Activated gamma-delta T cell treated with Interleukin-2 at 50 U/mL for 16 hours (primary cell): ENCODE results near the gene LPAR6.
"Not testable (repeated sequence)": the region's sequence is repeated elsewhere in the genome, so short reads cannot be mapped to it uniquely, and the experiment has no call there.

ENCODE experiments used
- DNase-seq: peaks from one replicate; pipeline ENCODE4 v3.0.0-alpha.2; 2020

Gene LPAR6, protein sequence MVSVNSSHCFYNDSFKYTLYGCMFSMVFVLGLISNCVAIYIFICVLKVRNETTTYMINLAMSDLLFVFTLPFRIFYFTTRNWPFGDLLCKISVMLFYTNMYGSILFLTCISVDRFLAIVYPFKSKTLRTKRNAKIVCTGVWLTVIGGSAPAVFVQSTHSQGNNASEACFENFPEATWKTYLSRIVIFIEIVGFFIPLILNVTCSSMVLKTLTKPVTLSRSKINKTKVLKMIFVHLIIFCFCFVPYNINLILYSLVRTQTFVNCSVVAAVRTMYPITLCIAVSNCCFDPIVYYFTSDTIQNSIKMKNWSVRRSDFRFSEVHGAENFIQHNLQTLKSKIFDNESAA

DNA sequence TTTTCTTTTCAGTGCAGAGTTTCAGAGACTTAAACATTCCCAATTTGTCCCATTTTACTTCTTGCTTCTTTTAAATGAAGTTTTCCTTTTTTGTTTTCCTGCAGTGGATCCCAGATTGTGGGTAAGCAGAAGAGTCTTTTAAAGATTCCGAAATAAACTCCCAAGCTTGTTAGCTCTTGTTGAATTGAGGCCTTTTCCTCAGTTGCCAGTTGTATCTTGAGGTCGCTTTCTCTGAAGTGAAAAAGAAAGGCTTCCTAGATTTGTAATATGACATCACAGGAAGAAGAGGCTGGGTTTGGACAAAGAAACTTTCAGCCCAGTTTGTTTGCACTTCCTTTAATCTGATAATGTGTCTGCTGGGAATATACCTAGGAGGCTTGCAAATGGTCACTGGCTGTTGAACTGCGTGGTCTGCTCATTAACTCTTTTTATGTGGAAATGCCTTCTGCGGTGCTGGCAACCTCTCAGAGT lies at the start of gene LPAR6:
TSS of gene LPAR6 (minus strand) at position 233 of the 471 bp plus-strand sequence. CDS start 690 bp downstream, outside the sequence.
- DNase-seq, result no peak

DNA sequence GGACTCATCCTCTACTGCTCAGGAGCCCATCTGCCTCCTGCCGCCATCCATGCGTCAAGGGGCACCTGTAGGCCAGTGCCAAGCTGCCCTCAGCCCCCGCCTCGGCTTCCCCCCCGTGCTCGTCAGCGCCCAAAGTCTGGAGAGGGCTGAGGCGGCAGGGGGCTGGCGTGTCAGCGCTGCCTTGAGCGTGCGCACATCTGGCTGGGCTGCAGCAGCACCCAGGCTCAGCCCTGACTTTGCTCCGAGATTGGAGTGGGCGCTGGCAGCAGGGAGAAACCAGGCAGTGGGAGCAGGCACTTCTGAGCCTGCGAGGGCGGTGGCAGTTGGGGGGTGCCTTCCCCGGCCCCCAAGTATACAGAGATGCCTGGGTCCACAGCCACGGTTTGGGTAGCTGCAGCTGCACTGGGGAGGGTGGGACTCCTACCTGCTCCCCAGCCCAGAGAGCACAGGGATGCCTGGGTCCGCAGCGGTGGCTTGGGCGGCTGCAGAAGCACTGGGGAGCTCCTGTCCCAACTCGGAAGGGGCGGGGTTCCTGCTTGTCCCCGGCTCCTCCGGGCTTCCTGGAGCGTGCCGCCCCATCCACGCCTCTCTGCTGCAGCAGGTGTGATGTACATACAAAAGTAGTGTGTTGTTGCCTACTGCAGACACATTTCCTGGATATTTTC lies 44.8 kb upstream of the LPAR6 start:
- no peak for DNase-seq

DNA sequence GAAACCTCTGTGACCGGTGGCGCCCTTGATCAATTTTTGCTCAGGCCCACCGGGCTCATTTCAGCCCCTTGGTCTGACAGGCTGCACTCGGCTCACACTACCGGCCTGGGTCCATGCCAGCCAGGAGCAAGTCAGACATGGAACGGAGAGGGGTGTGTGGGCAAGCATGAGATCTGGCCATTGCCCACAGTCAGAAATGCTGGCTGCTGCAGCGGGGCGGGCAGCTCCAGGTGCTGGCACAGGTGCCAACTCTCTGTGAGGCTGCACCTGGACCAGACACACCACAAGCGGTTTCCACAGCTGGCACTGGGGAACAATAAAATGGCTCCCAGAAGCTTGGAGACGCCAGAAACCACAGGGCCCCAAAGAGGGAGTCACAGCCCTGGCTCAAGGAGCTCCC lies 43.6 kb upstream of the LPAR6 start:
- DNase-seq, result no peak

DNA sequence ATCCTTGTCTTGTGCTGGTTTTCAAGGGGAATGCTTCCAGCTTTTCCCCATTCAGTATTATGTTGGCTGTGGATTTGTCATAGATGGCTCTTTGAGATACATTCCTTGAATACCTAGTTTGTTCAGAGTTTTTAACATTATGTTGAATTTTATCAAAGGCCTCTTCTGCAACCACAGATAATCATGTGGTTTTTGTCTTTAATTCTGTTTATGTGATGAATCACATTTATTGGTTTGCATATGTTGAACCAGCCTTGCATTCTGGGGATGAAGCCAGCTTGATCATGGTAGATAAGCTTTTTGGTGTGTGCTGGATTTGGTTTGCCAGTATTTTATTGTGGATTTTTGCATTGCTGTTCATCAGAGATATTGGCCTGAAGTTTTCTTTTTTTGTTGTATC lies 38.3 kb upstream of the LPAR6 start:
- DNase-seq, result not testable (repeated sequence)

DNA sequence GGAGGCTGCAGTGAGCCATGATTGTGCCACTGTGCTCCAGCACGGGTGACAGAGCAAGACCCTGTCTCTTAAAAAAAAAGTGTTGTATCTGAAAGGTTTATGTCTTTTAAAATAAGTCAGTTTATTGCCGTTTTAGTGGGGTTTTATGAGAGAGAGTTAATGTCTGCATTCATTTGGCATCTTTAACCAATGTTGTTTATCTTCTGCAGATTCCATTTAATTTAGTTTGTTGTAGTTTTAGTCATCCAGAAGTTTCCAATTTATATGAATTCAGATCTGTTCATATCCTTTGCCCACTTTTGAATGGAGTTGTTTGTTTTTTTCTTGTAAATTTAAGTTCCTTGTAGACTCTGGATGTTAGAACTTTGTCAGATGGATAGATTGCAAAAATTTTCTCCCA lies 36.7 kb upstream of the LPAR6 start:
- no peak for DNase-seq

DNA sequence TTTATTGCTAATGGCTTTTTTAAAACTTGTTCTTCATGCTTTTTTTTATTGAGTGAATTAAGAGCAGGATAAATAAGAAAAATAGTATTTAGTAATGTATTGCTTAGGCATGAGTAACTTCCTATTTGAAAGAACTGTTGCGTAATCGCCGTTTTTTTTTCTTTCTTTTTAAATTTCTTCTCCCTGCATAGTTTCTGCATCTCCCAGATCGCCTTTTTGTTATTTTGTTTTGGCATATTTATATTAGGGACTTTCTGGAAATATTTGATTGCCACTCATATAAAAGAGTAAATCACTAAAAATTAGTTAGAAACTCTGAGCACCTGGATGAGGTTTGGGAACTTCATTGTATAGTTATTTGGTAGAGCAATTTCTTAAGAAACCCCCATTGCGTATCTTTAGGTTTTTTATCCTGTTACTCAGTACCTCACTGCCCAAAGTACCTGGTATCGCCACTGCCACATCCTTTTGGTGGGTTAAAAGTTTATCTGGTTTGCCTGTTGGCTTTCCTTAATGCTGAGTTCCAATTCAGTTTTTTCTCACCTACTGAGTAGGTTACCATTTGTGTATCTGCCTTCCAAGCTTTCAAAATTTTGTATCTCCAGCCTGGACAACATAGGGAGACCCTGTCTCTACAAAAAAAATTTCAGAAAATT lies 36.2 kb upstream of the LPAR6 start:
- no peak for DNase-seq

DNA sequence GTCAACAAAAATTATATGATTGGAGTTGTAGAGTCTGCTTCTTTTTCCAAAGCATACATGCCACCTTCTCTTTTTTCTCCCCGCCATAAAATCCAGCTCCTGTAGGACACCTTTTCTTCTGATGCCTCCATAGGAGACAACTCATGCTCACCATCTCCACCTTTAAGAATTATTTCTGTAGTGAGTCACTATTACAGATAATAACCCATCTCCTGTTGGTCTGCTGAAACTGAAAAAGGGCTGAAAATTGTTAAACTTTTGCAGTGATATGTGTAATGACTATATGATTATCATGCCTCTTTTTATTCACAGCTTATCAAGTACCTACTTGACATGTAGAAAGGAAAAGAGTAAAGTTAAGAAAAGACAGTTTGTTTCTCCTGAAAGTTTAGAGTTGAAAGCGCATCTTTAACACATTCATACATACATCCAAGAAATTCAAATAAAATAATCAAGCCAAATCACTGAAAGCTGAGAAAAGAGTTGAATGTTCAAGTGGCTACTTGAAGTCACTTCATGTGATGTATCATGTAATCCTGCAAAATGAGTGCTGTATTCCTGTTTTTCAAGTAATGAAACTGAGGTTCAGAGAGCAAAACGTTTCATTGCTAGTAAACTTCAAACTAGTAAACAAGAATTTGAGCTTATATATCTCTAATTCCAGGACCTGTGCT lies 35.5 kb upstream of the LPAR6 start:
- no peak for DNase-seq

DNA sequence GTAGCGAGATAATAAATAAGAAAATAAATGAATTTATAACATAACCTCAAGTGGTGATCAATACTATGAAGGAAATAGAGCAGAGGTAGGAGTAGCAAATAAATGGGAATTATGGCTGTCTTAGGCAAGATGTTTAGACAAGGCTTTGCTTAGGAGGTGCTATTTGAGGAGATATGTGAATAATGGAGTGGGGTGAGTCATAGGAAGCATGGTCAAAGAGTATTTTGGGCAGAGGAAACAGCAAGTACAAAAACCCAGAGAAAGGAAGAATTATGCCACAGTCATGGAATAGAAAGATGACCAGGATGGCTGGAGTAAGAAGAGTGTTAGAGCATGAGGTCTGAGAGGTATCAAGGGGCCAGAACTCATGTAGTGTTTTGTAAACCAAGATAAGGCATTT lies 33.6 kb upstream of the LPAR6 start:
- DNase-seq, result no peak

DNA sequence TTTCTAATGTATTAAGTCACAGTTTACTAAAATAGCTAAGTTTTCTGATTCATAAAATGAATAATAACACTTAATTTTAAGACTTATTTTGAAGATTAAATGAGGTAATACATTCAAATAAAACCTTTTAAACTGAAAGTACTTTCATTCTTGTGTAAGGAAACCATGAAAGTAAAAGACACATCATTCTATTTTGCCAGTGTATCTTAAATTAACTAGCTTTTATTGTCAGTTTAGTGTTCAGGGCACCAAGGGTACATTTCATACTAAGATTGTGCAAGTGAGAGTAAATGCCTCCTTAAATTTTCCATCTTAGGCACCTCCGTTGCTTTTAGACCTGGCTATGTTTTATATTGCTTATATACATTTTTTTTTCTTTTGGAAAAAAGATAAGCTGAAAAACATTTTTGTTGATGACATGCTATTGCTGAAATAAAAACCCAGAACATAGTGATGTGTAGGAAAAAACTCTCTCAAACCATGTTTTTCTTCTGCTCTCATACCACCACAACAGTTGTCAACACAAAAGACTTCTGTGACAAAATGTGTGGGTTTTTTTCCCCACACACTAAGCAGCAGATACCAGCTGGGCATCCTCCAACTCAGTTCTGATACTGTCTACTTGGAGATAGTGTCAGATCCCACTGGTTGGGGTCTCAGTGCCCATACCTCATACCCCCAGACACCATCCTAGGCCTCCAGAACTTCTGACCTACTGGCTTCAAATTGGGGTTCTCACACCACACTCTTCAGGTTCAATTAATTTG lies 30.7 kb upstream of the LPAR6 start:
- no peak for DNase-seq

DNA sequence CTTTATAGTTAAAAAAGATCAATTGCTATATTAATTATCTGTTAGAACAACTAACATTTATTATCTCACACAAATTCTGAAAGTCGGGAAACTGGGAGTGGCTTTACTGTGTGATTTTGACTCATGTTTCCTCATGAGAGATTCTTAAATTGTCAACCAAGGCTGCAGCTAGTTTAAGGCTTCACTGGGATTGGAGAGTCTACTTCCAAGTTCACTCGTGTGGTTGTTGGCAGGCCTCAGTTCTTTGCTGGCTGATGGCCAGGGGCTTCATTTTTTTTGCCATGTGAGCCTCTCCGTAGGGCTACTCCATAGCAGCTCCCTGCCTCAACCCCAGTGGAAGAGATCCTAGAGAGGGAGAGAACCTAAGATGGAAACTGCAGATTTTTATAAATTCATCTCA lies 24.5 kb upstream of the LPAR6 start:
- no peak for DNase-seq

DNA sequence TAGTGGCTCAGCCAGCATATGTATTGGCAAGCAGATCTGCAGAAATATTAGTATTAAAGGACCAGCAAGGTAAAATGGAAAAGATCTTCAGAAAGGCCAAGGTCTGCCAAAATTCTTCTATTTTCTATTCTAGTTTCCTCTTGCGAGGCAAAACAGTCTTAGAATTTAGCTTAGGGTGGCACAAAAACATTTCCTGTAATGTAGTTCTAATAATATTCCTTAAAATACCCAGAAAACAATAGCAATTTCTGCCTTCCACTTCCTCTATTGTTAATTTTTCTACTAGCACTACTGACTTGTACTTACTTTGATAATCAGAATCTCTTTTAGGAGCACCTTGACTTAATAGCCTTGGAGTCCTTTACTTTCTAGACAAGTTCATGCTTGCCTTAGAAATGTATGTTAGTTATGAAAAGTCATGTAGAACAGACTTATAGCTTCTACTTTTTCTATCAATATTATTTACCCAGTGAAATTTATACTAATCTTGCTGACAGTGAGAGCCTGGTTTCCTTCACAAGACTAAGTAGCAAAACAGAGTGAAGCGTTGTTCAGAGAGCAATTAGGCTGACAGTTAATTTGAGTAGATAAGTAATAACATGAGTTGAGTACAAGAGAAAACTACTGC lies 23.9 kb upstream of the LPAR6 start:
- DNase-seq, result no peak

DNA sequence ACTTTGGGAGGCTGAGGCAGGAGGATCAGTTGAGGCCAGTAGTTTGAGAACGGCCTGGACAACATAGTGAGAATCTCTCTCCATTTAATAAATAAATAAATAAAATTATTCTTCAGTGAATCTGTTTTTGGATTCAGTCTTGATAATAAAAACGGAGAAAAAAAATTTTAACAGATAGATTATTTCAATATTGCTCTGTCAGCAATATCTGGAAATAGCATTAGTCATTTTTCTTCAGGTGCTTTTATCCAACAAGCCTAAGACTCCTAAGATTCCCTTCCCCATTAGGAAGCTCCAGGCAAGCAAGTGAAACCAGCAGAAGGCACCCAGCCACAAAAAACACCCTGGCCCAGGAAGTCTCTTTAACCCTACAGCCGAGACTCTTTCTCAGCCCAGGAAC lies 21.3 kb upstream of the LPAR6 start:
- no peak for DNase-seq

DNA sequence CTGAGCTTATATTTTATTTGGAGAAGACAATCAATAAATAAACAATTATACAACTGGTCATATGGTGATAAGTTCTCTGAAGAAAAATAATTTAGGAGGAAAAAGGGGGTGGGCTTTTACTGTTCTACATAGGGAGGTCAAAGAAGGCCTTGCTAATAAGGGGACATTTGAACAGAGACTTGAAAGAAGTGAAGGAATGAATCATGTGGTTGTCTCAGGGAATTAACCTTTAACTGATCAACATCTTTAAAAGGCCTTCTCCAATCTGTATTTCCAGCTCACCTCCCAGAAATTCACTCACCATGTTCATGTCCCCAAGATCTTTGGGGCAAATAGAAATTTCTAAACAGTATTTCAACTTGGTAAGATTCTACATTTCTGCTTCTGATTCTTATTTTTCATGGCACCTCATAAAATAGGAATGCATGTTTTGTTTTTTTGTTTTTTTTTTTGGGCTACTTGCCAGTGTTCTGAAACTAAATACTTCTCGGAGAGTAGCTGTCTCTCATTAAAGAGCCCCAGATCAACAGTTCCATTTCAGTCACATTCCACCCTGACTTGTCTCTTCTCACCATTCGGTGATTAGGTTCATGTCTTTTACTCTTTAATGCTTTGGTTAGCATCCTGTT lies 19.2 kb upstream of the LPAR6 start:
- DNase-seq, result no peak

DNA sequence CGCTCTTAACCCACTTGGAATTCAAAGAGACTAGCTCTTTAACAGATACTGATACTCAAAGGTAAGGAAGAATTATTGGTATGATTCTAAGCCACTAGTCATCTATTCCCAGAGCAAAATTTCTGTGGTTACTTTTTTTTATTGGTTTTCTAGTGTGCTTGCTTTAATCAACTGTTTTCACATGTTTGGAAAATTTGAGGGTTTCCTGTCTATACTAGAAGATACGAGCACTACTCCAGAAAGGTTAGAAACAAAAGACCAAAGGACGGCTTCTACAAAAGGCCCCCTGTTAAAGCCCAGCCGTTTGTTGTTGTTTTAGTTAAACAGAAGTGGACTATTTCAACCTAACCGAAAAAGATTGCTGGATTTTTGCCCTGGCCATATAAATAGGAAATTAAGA lies 18.5 kb upstream of the LPAR6 start:
- no peak for DNase-seq

DNA sequence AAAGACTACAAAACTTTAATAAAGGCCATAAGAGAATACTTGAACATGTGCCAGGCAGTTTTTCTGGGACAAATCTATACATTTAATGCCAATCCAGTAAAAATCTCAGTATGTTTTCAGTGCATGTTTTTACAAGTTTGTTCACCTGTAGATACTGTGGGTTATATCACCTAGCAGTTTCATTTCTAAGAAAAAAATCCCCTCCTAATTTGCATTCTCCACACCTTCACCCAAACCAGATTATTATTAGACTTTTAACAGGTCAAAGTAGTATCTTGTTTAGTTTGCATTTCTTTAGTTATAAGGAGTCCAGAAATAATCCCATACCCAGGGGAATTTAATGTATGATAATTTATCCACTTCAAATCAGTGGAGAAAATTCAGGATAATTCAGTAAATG lies 17.0 kb upstream of the LPAR6 start:
- no peak for DNase-seq

DNA sequence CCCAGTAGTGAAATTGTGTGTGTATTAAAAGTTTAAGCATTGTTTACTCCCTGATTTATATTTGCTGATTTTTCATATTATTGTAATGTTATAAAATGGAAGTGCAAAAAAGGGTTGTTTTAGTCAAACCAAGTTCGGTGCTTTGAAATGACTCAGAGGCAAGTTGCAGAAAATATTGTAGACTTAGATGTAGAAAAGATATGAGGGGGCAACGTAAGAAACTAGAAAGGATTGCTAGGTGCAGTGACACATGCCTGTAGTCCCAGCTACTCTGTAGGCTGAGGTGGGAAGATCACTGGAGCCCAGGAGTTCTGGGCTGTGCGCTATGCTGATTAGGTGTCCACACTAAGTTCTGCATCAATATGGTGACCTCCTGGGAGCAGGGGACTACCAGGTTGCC lies 16.1 kb upstream of the LPAR6 start:
- DNase-seq, result no peak

DNA sequence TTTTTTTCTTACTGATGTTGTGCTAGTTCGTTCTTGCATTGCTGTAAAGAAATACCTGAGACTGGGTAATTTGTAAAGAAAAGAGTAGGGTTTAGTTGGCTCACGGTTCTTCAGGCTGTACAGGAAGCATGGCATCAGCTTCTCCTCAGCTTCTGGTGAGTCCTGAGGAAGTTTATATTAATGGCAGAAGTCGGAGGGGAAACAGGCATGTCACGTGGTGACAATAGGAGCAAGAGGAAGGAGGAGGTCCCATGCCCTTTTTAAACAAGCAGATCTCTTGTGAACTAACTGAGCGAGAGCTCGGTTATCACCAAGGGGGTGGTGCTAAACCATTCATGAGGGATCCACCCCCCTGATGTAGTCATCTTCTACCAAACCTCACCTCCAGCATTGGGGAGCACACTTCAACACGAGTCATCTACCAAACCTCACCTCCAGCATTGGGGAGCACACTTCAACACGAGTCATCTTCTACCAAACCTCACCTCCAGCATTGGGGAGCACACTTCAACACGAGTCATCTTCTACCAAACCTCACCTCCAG lies 13.9 kb upstream of the LPAR6 start:
- DNase-seq, result not testable (repeated sequence)

DNA sequence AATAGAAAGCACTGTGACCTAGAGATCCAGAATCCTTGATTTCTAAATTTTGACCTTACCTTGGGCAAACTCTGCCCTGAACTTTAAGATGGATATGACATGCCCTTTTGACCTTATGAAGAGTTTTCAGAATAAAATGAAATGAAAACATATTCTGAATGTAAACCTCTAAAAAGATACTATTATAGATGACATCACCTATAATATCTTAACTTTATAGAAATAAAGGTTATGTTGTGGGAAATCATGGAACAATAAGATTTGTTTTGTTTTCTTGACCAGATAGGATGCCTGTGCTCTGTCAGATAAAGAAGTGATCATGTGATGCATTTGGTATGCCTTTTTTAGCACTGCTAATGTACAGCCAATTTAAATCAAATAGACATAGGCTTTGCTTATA lies 13.1 kb upstream of the LPAR6 start:
- no peak for DNase-seq

DNA sequence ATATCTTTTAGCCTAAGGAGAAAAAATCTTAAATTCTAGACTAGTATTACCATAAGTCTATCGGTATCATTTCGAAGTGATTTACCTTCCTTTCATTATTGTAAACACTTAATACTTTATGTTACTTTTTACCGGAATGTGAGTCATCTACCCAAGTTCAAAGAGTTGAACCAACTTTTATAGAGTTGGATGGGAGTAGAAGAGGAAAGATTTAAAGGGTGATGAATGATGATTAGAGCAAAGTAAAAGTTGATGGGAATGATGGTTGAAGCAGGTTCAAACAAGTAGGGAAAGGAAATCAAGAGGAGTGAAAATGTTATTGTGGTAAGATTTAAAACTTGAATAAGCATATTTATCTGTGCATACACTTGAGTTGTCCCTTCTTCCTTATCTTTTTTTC lies 11.3 kb upstream of the LPAR6 start:
- no peak for DNase-seq

DNA sequence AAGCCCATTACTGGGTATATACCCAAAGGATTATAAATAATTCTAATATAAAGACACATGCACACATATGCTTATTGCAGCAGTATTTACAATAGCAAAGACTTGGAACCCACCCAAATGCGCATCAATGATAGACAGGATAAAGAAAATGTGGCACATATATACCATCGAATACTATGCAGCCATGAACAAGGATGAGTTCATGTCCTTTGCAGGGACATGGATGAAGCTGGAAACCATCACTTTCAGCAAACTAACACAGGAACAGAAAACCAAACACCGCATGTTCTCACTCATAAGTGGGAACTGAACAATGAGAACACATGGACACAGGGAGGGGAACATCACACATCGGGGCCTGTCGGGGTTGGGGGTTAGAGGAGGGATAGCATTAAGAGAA lies 9.1 kb upstream of the LPAR6 start:
- not testable (repeated sequence) for DNase-seq

DNA sequence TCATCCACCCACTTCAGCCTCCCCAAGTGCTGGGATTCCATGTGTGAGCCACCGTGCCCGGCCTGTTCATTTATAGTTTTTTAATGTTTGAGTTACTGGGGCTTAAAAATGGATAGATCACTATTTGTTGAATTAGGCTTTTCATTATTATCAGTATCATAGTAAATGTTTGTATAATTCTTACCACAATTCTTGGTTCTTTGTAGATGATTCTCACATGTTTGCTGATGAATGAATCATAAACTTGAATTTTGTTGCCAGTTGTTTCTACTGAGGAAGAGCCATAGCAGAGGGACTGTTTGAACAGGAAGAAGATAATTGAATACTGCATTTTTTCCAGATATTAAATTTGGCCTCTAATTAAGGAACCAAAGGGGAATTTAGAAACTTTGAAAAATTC lies 2.6 kb upstream of the LPAR6 start:
- no peak for DNase-seq
